Measurements from ENCODE around the gene GOLIM4.

Gene GOLIM4

GRCh38 chr3:168068346-168068745, 27.4 kb downstream of the GOLIM4 start:
- H3K4me3 ChIP-seq (ENCODE audit: control insufficient read depth, low read depth, low read length): no peak overlapping the region
- TF ChIP-seq CTCF (IDR thresholded peaks at IDR 0.05; ENCODE audit: control insufficient read depth, insufficient read depth, low read depth, low read length, missing control alignments): no peak
- DNase-seq (ENCODE audit: low read depth): no peak

GRCh38 chr3:168066882-168067281, 28.8 kb downstream of the GOLIM4 start:
- no peak overlapping the region for H3K4me3 ChIP-seq (ENCODE audit: control insufficient read depth, low read depth, low read length)
- DNase-seq (ENCODE audit: low read depth): no peak
- no peak for TF ChIP-seq CTCF (IDR thresholded peaks at IDR 0.05; ENCODE audit: control insufficient read depth, insufficient read depth, low read depth, low read length, missing control alignments)

GRCh38 chr3:168065569-168065968, 30.2 kb downstream of the GOLIM4 start:
- no peak for DNase-seq (ENCODE audit: low read depth)
- TF ChIP-seq CTCF (IDR thresholded peaks at IDR 0.05; ENCODE audit: control insufficient read depth, insufficient read depth, low read depth, low read length, missing control alignments): no peak
- H3K4me3 ChIP-seq (ENCODE audit: control insufficient read depth, low read depth, low read length): no peak overlapping the region

GRCh38 chr3:168063122-168063521, 32.6 kb downstream of the GOLIM4 start:
- no peak for TF ChIP-seq CTCF (IDR thresholded peaks at IDR 0.05; ENCODE audit: control insufficient read depth, insufficient read depth, low read depth, low read length, missing control alignments)
- no peak for DNase-seq (ENCODE audit: low read depth)
- no peak overlapping the region for H3K4me3 ChIP-seq (ENCODE audit: control insufficient read depth, low read depth, low read length)

GRCh38 chr3:168062679-168063078, 33.0 kb downstream of the GOLIM4 start:
- no peak for DNase-seq (ENCODE audit: low read depth)
- TF ChIP-seq CTCF (IDR thresholded peaks at IDR 0.05; ENCODE audit: control insufficient read depth, insufficient read depth, low read depth, low read length, missing control alignments): no peak
- H3K4me3 ChIP-seq (ENCODE audit: control insufficient read depth, low read depth, low read length): no peak overlapping the region

- peak; percentile 9 for TF ChIP-seq CTCF (IDR thresholded peaks at IDR 0.05; ENCODE audit: control insufficient read depth, insufficient read depth, low read depth, low read length, missing control alignments)
- no peak for DNase-seq (ENCODE audit: low read depth)
- H3K4me3 ChIP-seq (ENCODE audit: control insufficient read depth, low read depth, low read length): no peak overlapping the region
Observed at GRCh38 chr3:168061332-168061996, 34.3 kb downstream of the GOLIM4 start.
